Keratinocyte (primary cell): ENCODE results near the gene SCN10A. TPM values are rescaled to one million over a fixed set of nuclear protein-coding genes. Genes with fewer than 3 reads are reported as not detected.

Experiments used
- DNase-seq: peaks from one replicate; pipeline ENCODE4 v3.0.0-alpha.2; 2011; ENCODE audit warnings: low read depth, missing footprints, low spot score
- FAIRE-seq: peaks from 2 replicates; lab custom pipeline; 2011; peaks lifted over from hg19 to GRCh38; lab: Jason Lieb, UNC
- H2AFZ ChIP-seq: 2 replicates; pipeline ENCODE4 v1.6.0; 2012; ENCODE audit warnings: low read length, control low read depth, inconsistent platforms; ENCODE audit not compliant: control insufficient read depth
- H3K27ac ChIP-seq: 2 replicates; pipeline ENCODE4 v1.5.1; 2011; ENCODE audit warnings: low read length; ENCODE audit not compliant: control insufficient read depth, insufficient read depth
- H3K27me3 ChIP-seq: 3 replicates; pipeline ENCODE4 v1.6.0; 2011; ENCODE audit warnings: low read length; ENCODE audit not compliant: control insufficient read depth, insufficient read depth; ENCODE audit errors: extremely low read depth
- H3K36me3 ChIP-seq, 2 experiments: 2 replicates in 1 of 2; 3 replicates in 1 of 2; pipeline ENCODE4 v1.5.1; 2011; ENCODE audit warnings: low read length in 2 of 2, mild to moderate bottlenecking in 1 of 2; ENCODE audit not compliant: control insufficient read depth in 2 of 2, insufficient read depth in 2 of 2; ENCODE audit errors: extremely low read depth in 1 of 2
- H3K4me1 ChIP-seq: 3 replicates; pipeline ENCODE4 v1.5.1; 2011; ENCODE audit warnings: low read length; ENCODE audit not compliant: control insufficient read depth, insufficient read depth; ENCODE audit errors: extremely low read depth
- H3K4me2 ChIP-seq: 3 replicates; pipeline ENCODE4 v1.6.0; 2011; ENCODE audit warnings: low read depth, low read length; ENCODE audit not compliant: control insufficient read depth, insufficient read depth; ENCODE audit errors: extremely low read depth
- H3K4me3 ChIP-seq, 3 experiments: fragments of 200-600 bp in 1 of 3; sonication (generic) in 1 of 3; 2 replicates in 2 of 3; 3 replicates in 1 of 3; pipeline ENCODE4 v1.5.1; 2011 to 2016; ENCODE audit warnings: low read length in 3 of 3, mild to moderate bottlenecking in 3 of 3, control low read depth in 2 of 3, inconsistent platforms in 1 of 3, low read depth in 1 of 3, mixed read lengths in 1 of 3, mixed run types in 1 of 3, moderate library complexity in 1 of 3; ENCODE audit not compliant: control insufficient read depth in 2 of 3, insufficient read depth in 2 of 3; ENCODE audit errors: extremely low read depth in 1 of 3
- H3K79me2 ChIP-seq: 2 replicates; pipeline ENCODE4 v1.6.0; 2012; ENCODE audit warnings: low read length; ENCODE audit not compliant: control insufficient read depth, insufficient read depth
- H3K9ac ChIP-seq: 3 replicates; pipeline ENCODE4 v1.6.0; 2011; ENCODE audit warnings: low read length; ENCODE audit not compliant: control insufficient read depth, insufficient read depth; ENCODE audit errors: extremely low read depth
- H3K9me1 ChIP-seq: 3 replicates; pipeline ENCODE4 v1.6.0; 2011; ENCODE audit warnings: low read length; ENCODE audit not compliant: control insufficient read depth, insufficient read depth; ENCODE audit errors: extremely low read depth
- H3K9me3 ChIP-seq: 2 replicates; pipeline ENCODE4 v1.5.1; 2012; ENCODE audit warnings: low read depth, low read length; ENCODE audit not compliant: control insufficient read depth
- H4K20me1 ChIP-seq: 3 replicates; pipeline ENCODE4 v1.6.0; 2011; ENCODE audit warnings: low read length; ENCODE audit not compliant: control insufficient read depth, insufficient read depth; ENCODE audit errors: extremely low read depth
- EZH2 ChIP-seq: IDR thresholded peaks from one replicate; pipeline ENCODE4 v1.6.1; 2012; ENCODE audit warnings: inconsistent platforms, mild to moderate bottlenecking, low read length, moderate library complexity
- dilution Hi-C: fragments of 300-500 bp; cut with MboI; formaldehyde crosslinking; loops from one replicate; pipeline ENCODE4 v1.7.0; 2020; ENCODE audit warnings: low sequenced_read_pairs; ENCODE audit not compliant: extremely low pct_ligation_motif_present
- polyA plus RNA-seq, 5 experiments: library from polyadenylated mRNA; depleted of rRNA in 3 of 5; stranded (reverse) in 3 of 5; stranded (forward) in 1 of 5; unstranded in 1 of 5; fragments of >200 nt; gene quantifications; 1 replicate in 1 of 5; 2 replicates in 3 of 5; 3 replicates in 1 of 5; pipeline versions ENCODE4 v1.2.1 to v1.2.3, GENCODE V29; 2011 to 2012; ENCODE audit warnings: missing spikeins in 2 of 5, low read depth in 1 of 5, low replicate concordance in 1 of 5
- TF ChIP-seq, protein P1 (sequence below), 3 experiments: IDR thresholded peaks in 1 of 3; conservative IDR thresholded peaks in 1 of 3; optimal IDR thresholded peaks in 1 of 3; 2 replicates in 2 of 3; 3 replicates in 1 of 3; pipeline versions ENCODE3 to v1.5.1; 2011; ENCODE audit warnings: low read length in 3 of 3, mild to moderate bottlenecking in 3 of 3, moderate library complexity in 2 of 3, control low read depth in 1 of 3, inconsistent platforms in 1 of 3; ENCODE audit not compliant: insufficient read depth in 2 of 3; ENCODE audit errors: extremely low read depth in 1 of 3

Gene SCN10A
- polyA plus RNA-seq, 1 donor (not counting 4 experiments of a cell fraction or from before 2014, with no cell fraction given): not detected

DNA sequence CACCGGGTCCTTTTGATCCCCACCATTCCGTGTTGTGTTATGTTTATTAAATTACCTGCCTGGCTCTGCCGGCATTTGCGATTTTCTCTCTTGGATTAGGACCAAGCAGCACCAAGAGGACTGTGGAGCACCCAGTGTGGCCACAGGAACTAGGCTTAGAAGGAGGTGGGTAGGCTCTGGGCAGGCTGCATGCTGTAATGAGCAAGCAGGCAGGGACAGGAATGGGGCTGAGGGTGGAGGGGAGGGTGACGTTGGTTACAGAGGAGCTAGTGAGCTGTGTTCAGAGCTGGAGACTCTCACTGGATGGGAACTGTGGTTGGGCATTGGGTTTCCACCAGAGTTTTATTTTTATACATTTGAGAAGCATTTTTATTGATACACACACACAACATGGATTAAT is 158.6 kb downstream of the SCN10A start:
- Histone ChIP-seq H3K79me2 (no peaks in the 10 kb centered on the region), H3K36me3 (no peaks in the 10 kb centered on the region), H3K9me1 (no peaks in the 10 kb centered on the region), H3K27me3 (peaks cover 10% of the 10 kb centered on the region), H3K27ac (no peak overlapping the region), H3K4me3 (no peak overlapping the region), H4K20me1 (no peaks in the 10 kb centered on the region), H2AFZ (no peak overlapping the region), H3K9ac (no peak overlapping the region), H3K4me1 (peaks cover 11% of the 10 kb centered on the region), H3K9me3 (no peaks in the 10 kb centered on the region), H3K4me2 (no peak overlapping the region)
- no peak for FAIRE-seq
- no peak for DNase-seq
- TF ChIP-seq EZH2: no peak
- TF ChIP-seq, protein P1, sequence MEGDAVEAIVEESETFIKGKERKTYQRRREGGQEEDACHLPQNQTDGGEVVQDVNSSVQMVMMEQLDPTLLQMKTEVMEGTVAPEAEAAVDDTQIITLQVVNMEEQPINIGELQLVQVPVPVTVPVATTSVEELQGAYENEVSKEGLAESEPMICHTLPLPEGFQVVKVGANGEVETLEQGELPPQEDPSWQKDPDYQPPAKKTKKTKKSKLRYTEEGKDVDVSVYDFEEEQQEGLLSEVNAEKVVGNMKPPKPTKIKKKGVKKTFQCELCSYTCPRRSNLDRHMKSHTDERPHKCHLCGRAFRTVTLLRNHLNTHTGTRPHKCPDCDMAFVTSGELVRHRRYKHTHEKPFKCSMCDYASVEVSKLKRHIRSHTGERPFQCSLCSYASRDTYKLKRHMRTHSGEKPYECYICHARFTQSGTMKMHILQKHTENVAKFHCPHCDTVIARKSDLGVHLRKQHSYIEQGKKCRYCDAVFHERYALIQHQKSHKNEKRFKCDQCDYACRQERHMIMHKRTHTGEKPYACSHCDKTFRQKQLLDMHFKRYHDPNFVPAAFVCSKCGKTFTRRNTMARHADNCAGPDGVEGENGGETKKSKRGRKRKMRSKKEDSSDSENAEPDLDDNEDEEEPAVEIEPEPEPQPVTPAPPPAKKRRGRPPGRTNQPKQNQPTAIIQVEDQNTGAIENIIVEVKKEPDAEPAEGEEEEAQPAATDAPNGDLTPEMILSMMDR (optimal IDR thresholded peaks at IDR 0.05 in 1 of 3, IDR thresholded peaks at IDR 0.05 in 1 of 3, conservative IDR thresholded peaks at IDR 0.05 in 1 of 3; ENCODE audit: extremely low read depth in 1 of 3, insufficient read depth in 2 of 3, low read length in 3 of 3): no peak
- dilution Hi-C loops: loop anchor here (10.0 kb wide), 1 partner anchor 143 kb away; no protein-coding TSS in a partner anchor

DNA sequence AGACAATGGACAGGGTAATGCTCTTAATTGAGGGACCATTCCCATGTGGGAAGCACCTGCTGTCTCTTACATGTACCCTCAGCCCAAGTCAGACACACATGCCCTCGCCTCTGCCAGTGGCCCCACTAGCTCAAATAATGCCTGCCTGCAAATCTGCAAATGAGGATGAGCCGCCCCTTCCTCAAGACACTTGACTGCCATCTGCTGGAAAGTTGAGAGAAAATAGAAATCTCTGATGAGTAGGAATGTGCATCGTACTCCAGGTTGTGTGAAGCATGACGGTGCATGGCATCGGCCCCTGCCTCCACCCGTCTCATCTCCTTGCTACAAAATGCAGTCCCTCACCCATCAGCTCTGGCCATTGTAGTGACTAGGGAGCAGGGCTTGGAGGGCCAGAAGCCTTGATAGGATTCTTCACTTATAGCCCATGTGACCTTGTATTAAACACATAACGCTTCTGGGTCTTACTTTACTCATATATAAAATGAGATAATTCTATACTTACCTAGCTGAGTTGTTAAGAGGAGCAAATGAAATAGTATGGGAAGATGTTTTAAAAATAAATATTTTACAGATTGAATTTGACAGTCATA is 160.2 kb downstream of the SCN10A start:
- dilution Hi-C loops: loop anchor here (10.0 kb wide), 1 partner anchor 141 kb away; no protein-coding TSS in a partner anchor
- Histone ChIP-seq H3K4me2 (no peak overlapping the region), H3K27ac (no peak overlapping the region), H3K36me3 (no peaks in the 10 kb centered on the region), H3K27me3 (peaks cover 10% of the 10 kb centered on the region), H3K9ac (no peak overlapping the region), H3K79me2 (no peaks in the 10 kb centered on the region), H3K4me3 (no peak overlapping the region), H3K9me1 (no peaks in the 10 kb centered on the region), H3K9me3 (no peaks in the 10 kb centered on the region), H3K4me1 (peaks cover 10% of the 10 kb centered on the region), H4K20me1 (no peaks in the 10 kb centered on the region), H2AFZ (no peak overlapping the region)
- no peak for TF ChIP-seq EZH2
- TF ChIP-seq, protein P1 (optimal IDR thresholded peaks at IDR 0.05 in 1 of 3, IDR thresholded peaks at IDR 0.05 in 1 of 3, conservative IDR thresholded peaks at IDR 0.05 in 1 of 3; ENCODE audit: extremely low read depth in 1 of 3, insufficient read depth in 2 of 3, low read length in 3 of 3): peak; percentile 51 to 67 (median 56)
- FAIRE-seq (no peak), DNase-seq (no peak)
